ENCODE data around the gene SSBP4. TPM values are rescaled to one million over a fixed set of nuclear protein-coding genes. Genes with fewer than 3 reads are reported as not detected.
A peak's percentile ranks its signal among the peaks of the same experiment; 100 is the strongest.

SSBP4 gene
- total and polyA plus RNA-seq, 4 donors, result 31.7 to 95.3 (median 72.4) TPM

DNA sequence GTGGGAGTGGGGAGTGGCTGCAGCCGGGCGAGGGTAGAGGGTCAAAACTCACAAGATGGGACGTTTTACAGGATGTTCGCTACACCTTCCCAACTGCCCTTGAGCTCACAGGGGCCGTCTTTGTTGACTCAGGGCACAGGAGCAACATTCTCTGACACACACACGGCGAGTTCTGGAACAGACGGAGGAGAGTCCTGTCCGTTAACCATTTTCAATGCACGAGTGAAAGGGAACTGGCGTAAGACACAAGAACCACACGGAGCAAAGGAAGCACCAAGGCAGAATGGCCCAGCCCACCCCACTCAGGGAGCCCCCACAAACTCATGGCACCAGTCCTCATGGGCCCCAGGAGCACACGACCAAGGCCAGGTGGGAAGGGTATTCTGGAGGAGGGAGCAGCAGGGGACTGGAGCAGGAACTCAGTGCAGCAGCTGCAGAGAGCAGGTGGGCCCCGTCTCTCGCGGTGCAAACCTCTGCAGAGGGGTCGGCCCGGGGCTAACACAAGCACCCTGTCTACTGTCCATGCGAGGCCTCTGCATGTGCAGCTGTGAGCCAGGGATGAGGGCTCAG lies 56.6 kb downstream of the SSBP4 start:
- Histone ChIP-seq H3K4me3 (no peak overlapping the region), H3K27ac (ENCODE audit: low read depth in 1 of 2, low read length in 1 of 2) (no peak overlapping the region), H3K27me3 (ENCODE audit: control insufficient read depth in 3 of 3, insufficient read depth in 3 of 3, low read length in 2 of 3) (no peaks in the 10 kb centered on the region), H3K9me3 (ENCODE audit: control insufficient read depth in 4 of 4, insufficient read depth in 3 of 4, low read length in 3 of 4) (no peaks in the 10 kb centered on the region), H3K36me3 (ENCODE audit: control insufficient read depth in 4 of 4, insufficient read depth in 4 of 4, low read length in 4 of 4) (peaks cover 0 to 10% (median 0%) of the 10 kb centered on the region in 4 donors), H3K9ac (ENCODE audit: insufficient read depth in 1 of 2, low read length in 2 of 2) (no peak overlapping the region), H3K4me1 (ENCODE audit: control insufficient read depth in 5 of 5, insufficient read depth in 5 of 5, low read length in 5 of 5) (peaks cover 5 to 37% (median 14%) of the 10 kb centered on the region in 5 donors)
- WGBS, 2 donors, result 50 to 76% methylated on average over 19 of the region's 19 CpGs
- TF ChIP-seq, protein P1, sequence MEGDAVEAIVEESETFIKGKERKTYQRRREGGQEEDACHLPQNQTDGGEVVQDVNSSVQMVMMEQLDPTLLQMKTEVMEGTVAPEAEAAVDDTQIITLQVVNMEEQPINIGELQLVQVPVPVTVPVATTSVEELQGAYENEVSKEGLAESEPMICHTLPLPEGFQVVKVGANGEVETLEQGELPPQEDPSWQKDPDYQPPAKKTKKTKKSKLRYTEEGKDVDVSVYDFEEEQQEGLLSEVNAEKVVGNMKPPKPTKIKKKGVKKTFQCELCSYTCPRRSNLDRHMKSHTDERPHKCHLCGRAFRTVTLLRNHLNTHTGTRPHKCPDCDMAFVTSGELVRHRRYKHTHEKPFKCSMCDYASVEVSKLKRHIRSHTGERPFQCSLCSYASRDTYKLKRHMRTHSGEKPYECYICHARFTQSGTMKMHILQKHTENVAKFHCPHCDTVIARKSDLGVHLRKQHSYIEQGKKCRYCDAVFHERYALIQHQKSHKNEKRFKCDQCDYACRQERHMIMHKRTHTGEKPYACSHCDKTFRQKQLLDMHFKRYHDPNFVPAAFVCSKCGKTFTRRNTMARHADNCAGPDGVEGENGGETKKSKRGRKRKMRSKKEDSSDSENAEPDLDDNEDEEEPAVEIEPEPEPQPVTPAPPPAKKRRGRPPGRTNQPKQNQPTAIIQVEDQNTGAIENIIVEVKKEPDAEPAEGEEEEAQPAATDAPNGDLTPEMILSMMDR (IDR thresholded peaks at IDR 0.05; ENCODE audit: control extremely low read depth, extremely low read depth), result no peak
- no peak for DNase-seq
- ATAC-seq (ENCODE audit: insufficient read depth, low FRiP score), result no peak

DNA sequence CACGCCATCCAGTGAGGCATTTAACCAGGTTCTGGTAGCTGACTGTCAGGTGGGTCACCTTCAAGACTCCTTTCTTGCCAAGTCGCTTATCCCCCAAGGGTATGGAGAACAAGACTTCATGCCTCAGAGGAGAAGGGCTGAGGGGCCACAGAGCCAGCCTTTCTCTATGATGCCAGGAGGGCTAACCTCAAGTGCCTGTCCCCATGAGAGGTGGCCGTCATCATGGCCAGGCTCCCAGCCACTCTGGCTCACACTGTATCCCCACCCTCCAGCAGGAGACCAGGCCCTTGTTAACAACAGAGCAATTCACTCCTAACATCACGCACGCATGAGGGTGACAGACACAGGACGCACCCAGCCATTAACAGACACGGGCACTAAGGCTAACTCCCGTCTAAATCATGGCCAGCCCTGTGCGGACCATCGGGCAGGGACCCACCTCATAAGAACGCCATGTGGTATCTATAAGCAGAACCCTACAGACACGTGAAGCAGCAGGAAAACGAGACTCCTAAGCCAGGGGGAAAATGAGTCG lies 57.4 kb downstream of the SSBP4 start:
- 82 to 89% methylated on average over 14 of the region's 14 CpGs for WGBS, 2 donors
- H3K4me3 ChIP-seq, result no peak overlapping the region
- TF ChIP-seq, protein P1 (IDR thresholded peaks at IDR 0.05; ENCODE audit: control extremely low read depth, extremely low read depth), result no peak
- peaks cover 5 to 41% (median 14%) of the 10 kb centered on the region in 5 donors for H3K4me1 ChIP-seq (ENCODE audit: control insufficient read depth in 5 of 5, insufficient read depth in 5 of 5, low read length in 5 of 5)
- H3K27ac ChIP-seq (ENCODE audit: low read depth in 1 of 2, low read length in 1 of 2), result peak overlapping the region in 1 of 2 donors; percentile 45
- ATAC-seq (ENCODE audit: insufficient read depth, low FRiP score) (no peak), DNase-seq (no peak)
- H3K9ac ChIP-seq (ENCODE audit: insufficient read depth in 1 of 2, low read length in 2 of 2), result no peak overlapping the region
- no peaks in the 10 kb centered on the region for H3K9me3 ChIP-seq (ENCODE audit: control insufficient read depth in 4 of 4, insufficient read depth in 3 of 4, low read length in 3 of 4)
- no peaks in the 10 kb centered on the region for H3K27me3 ChIP-seq (ENCODE audit: control insufficient read depth in 3 of 3, insufficient read depth in 3 of 3, low read length in 2 of 3)
- peaks cover 0 to 8% (median 0%) of the 10 kb centered on the region in 4 donors for H3K36me3 ChIP-seq (ENCODE audit: control insufficient read depth in 4 of 4, insufficient read depth in 4 of 4, low read length in 4 of 4)

DNA sequence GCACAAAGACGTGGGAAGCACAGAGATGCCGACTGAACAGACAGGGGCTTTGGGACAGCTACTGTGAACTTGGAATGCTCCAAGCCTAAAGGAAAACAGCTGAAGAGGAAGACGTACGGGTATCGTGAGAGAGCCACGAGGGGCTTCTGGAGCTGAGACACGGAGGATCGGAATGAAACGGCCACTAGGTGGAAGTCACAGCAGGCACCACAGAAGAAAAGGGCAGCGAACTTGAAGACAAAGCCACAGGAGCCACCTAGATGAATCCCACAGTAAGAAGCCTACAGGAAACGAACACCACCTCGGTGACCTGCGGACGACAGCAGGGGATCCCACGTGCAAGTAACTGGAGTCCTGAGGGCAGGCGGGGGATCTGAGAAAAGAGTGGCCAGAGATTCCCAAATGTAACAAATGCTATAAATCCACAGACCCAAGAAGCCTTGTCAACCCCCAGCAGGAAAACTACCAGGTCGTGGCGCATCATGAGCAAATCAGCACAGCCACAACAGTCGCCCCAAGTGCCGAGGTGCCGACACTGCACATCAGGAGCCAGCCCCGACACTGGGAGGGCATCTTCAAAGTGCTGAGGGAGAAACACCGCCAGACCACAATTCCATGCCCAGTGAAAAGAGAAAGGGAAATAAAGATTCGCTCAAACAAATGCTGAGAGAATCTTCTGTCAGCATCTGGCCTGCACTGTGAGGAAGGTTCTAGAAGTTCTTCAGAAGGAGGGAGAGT lies 58.0 kb downstream of the SSBP4 start:
- H3K27ac ChIP-seq (ENCODE audit: low read depth in 1 of 2, low read length in 1 of 2), result no peak overlapping the region
- H3K9ac ChIP-seq (ENCODE audit: insufficient read depth in 1 of 2, low read length in 2 of 2), result no peak overlapping the region
- H3K36me3 ChIP-seq (ENCODE audit: control insufficient read depth in 4 of 4, insufficient read depth in 4 of 4, low read length in 4 of 4), result peaks cover 0 to 6% (median 0%) of the 10 kb centered on the region in 4 donors
- no peak overlapping the region for H3K4me3 ChIP-seq
- DNase-seq, result no peak
- TF ChIP-seq, protein P1 (IDR thresholded peaks at IDR 0.05; ENCODE audit: control extremely low read depth, extremely low read depth), result no peak
- no peaks in the 10 kb centered on the region for H3K27me3 ChIP-seq (ENCODE audit: control insufficient read depth in 3 of 3, insufficient read depth in 3 of 3, low read length in 2 of 3)
- H3K9me3 ChIP-seq (ENCODE audit: control insufficient read depth in 4 of 4, insufficient read depth in 3 of 4, low read length in 3 of 4), result no peaks in the 10 kb centered on the region
- WGBS, 2 donors, result 57 to 75% methylated on average over 24 of the region's 24 CpGs
- no peak for ATAC-seq (ENCODE audit: insufficient read depth, low FRiP score)
- peaks cover 5 to 44% (median 14%) of the 10 kb centered on the region in 5 donors for H3K4me1 ChIP-seq (ENCODE audit: control insufficient read depth in 5 of 5, insufficient read depth in 5 of 5, low read length in 5 of 5)
